Stimulated activated CD4-positive, alpha-beta T cell treated with anti-CD3 and anti-CD28 coated beads, Interleukin-4, amount 100 ng/mL, for 48 hours (primary cell): ENCODE results near the gene MARS1.
"Not testable (repeated sequence)": the region's sequence is repeated elsewhere in the genome, so short reads cannot be mapped to it uniquely, and the experiment has no call there.

Experiments
- DNase-seq, 2 donors: peaks; one replicate each; pipeline ENCODE4 v3.0.0-alpha.2; 2020; ENCODE audit warnings: low read depth in 2 of 2

The MARS1 gene

DNA sequence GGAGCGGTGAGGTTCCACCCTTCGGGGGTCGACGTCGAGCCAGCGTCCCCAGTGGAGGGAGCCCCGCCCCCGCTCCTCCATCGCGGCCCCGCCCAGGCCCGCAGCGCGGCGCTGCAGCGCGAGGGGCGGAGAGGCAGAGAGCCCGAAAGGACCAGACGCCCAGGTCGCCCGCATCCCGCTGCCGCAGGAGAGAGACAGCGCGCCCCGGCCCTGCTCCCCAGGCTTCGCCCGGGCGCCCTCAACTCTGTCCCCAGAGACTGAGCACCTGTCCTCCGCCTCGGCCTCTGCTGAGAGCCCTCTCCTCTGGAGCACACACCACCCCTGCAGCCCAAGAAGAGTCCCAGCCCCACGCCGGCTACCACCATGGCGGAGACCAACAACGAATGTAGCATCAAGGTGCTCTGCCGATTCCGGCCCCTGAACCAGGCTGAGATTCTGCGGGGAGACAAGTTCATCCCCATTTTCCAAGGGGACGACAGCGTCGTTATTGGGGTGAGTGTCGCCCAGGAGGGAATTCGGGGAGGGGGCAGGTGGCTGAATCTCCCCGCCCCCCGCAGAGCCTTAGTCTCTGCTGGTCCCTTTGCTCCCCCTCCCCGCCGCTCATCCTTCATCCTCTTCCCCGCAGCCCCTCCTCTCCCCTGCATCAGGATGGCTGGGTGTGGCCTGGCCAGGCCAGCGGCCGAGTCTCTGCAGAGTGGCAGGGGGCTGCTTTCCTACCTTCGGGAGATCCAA is 62.2 kb downstream of the MARS1 start, which contains the start of gene KIF5A:
TSS of gene KIF5A (plus strand) at position 136 of the 732 bp plus-strand sequence. CDS start at position 364, 228 bp downstream.
- DNase-seq: peak; percentile 50 to 56

DNA sequence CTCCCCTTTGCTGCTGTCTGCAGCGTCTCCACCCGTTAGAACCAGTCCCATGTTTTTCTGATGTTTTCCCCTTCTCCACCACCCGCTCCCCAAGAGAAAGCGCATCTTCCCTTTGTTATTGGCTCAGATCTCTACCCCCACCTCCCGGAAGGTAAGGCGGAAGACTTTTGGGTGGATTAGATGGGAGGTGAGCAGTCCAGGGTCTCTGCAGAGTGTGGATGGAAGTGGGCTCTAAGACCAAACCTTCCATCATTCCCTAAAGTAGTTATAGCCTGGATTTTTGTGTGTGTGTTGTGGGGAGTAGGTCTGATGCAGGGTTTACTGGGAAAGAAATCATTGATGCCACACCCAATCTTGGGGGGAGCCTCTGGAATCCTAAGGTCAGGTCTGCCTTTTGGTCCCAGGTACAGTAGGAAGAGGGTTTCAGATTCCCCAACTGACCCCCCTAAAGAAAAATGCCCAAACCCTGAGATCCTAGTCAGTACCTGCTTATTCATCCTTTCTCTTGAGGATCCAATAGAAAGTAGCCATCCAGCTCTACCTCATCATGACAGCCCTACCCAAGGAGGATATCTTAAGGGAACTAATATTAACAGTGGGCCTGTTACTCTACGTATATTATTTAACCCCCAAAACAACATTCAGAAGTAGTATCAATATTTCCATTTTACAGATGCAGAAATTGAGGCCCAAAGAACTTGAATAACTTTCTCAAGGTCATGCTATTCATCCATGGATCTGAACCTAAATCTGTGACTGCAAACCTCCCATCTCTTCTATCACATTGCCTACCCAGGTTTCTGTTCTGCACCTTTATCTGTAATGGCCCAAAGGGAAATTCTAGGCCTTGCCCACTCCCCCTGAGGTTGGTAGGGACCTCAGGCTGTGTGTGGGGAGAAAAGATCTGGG is 63.0 kb downstream of the MARS1 start:
- DNase-seq: no peak

GRCh38 chr12:57551637-57552305 is 63.9 kb downstream of the MARS1 start:
- no peak for DNase-seq

GRCh38 chr12:57552306-57552651 is 64.4 kb downstream of the MARS1 start:
- no peak for DNase-seq

GRCh38 chr12:57552835-57553313 is 65.0 kb downstream of the MARS1 start:
- DNase-seq: no peak

GRCh38 chr12:57553343-57554202 is 65.7 kb downstream of the MARS1 start:
- no peak for DNase-seq

DNA sequence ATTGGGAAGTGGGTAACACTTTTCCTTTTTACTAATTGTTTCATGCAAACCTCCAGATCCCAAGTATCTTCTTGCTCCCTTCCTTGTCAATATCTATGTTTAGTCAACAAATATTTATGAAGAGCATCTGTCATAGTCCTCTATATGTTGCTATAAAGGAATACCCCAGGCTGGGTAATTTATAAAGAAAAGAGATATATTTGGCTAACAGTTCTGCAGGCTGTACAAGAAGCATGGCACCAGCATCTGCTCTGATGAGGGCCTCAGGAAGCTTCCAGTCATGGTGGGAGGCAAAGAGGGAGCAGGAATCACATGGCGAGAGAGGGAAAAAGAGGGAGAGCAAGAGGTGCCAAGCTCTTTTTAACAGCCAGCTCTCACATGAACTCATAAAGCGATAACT is 66.6 kb downstream of the MARS1 start:
- no peak for DNase-seq

GRCh38 chr12:57554897-57555296 is 67.0 kb downstream of the MARS1 start:
- no peak for DNase-seq

GRCh38 chr12:57558864-57559263 is 71.0 kb downstream of the MARS1 start:
- no peak for DNase-seq

DNA sequence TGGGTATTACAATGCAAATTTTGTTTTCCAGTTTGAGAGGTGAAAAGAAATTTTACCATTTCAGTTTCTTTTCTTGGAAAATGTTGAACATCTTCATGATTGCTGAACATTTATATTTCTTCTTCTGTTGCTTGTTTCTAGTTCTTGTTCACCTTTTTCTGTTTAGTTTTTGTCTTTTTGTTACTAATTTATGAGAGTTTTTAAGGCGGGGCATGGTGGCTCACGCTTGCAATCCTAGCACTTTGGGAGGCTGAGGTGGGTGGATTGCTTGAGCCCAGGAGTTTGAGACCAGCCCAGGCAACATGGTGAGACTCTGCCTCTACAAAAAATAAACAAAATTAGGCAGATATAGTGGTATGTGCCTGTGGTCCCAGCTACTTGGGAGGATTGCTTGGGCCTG is 72.6 kb downstream of the MARS1 start:
- no peak for DNase-seq

GRCh38 chr12:57561117-57561516 is 73.2 kb downstream of the MARS1 start:
- not testable (repeated sequence) for DNase-seq

DNA sequence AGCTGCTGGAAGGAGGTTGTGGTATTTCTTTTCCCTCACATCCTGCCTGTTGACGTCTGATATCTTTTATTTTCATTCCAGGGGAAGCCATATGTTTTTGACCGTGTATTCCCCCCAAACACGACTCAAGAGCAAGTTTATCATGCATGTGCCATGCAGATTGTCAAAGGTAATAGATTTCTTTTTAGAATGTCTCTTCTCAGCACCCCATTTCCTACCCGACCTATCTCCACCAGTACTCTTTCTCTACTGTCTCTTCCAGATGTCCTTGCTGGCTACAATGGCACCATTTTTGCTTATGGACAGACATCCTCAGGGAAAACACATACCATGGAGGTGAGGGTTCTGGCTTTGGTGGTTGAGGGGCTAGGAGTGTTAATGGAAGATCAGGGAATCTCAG is 75.5 kb downstream of the MARS1 start:
- no peak for DNase-seq

- no peak for DNase-seq
Observed at GRCh38 chr12:57564178-57564740, 76.4 kb downstream of the MARS1 start.
